D721Med (cell line): Measurements from ENCODE around the gene RAB11A.
A peak's percentile ranks its signal among the peaks of the same experiment; 100 is the strongest.

Source experiments
- DNase-seq: peaks from one replicate; pipeline ENCODE4 v3.0.0; 2011; ENCODE audit warnings: low spot score; ENCODE audit not compliant: insufficient read length
- FAIRE-seq: peaks from 2 replicates; lab custom pipeline; 2011; peaks lifted over from hg19 to GRCh38; lab: Jason Lieb, UNC
- TF ChIP-seq, protein P1 (sequence below): IDR thresholded peaks from 2 replicates; pipeline ENCODE4 v1.5.1; 2012; ENCODE audit warnings: mild to moderate bottlenecking, control low read depth; ENCODE audit not compliant: insufficient read depth; ENCODE audit errors: missing control alignments

The RAB11A gene

DNA sequence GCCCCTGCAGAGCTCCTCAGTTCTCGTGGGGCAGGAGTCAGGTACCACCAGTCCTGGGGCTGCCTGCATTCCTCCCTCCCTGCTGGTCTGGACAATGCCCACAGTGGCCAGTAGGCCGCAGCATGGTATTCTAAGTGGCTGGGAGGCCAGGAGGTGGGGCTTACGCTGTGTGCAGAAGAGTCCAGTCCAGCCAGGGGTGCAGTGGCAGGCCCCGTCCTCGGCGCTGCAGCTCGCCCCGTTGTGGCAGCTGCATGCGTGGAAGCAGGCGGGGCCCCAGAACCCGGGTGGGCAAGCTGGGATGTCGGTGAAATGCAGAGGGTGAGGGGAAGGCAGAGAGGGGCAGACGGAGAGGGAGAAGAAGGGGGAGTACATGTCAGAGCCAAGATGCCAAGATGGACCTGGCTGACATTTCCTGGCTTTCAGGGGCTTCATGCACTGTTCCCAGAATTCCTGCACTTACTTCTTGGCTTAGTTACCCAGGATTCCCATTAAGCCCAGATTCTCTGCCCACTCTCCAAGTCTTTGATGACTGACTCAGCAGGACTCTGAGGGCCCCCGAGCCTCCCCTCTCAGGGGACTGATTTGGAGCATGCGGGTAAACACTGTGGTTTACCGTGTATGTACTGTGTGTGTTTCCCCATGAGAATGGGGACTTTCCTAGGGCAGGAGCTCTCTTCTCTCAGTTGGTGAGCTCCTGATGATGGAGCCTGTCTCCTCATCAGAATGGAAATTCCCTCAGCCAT lies 47.5 kb downstream of the RAB11A start:
- DNase-seq: peak; percentile 68
- TF ChIP-seq, protein P1, sequence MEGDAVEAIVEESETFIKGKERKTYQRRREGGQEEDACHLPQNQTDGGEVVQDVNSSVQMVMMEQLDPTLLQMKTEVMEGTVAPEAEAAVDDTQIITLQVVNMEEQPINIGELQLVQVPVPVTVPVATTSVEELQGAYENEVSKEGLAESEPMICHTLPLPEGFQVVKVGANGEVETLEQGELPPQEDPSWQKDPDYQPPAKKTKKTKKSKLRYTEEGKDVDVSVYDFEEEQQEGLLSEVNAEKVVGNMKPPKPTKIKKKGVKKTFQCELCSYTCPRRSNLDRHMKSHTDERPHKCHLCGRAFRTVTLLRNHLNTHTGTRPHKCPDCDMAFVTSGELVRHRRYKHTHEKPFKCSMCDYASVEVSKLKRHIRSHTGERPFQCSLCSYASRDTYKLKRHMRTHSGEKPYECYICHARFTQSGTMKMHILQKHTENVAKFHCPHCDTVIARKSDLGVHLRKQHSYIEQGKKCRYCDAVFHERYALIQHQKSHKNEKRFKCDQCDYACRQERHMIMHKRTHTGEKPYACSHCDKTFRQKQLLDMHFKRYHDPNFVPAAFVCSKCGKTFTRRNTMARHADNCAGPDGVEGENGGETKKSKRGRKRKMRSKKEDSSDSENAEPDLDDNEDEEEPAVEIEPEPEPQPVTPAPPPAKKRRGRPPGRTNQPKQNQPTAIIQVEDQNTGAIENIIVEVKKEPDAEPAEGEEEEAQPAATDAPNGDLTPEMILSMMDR: peak; percentile 60
- no peak for FAIRE-seq

DNA sequence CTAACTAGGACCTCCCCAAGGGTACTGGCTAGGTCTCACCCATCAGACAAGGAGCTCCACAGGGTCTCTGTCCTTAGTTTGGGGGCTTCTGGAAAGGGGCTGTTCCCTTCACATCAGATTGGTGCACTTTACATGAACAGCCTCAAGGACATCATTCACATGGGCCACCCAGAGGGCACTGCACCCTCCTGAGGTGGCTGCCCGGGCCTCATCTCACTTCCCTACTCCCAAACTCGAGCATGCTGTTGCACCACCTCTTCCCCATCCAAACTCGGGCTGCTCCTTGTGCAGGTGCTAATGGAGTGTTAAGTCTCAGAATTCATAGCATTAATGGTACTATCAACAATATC lies 48.1 kb downstream of the RAB11A start:
- DNase-seq (no peak), FAIRE-seq (no peak)
- TF ChIP-seq, protein P1: no peak

DNA sequence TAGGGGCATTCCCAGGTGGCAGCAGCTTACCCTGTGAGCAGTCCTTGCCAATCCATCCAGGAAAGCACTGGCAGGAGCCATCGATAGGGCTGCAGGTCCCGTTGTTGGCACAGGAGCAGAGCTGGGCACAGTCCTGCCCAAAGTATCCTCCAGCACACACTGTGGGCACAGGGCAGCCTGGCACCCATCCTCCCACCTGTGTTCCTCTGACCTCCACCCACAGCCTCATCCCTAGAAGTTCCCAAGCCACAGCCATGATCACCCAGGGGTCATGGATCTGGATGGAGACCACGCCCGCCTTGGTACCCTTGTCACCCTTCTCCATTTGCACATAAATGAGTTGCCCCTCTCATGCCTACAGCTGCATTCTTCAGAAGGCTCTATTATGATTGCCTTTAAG lies 48.6 kb downstream of the RAB11A start:
- TF ChIP-seq, protein P1: no peak
- no peak for FAIRE-seq
- DNase-seq: no peak

DNA sequence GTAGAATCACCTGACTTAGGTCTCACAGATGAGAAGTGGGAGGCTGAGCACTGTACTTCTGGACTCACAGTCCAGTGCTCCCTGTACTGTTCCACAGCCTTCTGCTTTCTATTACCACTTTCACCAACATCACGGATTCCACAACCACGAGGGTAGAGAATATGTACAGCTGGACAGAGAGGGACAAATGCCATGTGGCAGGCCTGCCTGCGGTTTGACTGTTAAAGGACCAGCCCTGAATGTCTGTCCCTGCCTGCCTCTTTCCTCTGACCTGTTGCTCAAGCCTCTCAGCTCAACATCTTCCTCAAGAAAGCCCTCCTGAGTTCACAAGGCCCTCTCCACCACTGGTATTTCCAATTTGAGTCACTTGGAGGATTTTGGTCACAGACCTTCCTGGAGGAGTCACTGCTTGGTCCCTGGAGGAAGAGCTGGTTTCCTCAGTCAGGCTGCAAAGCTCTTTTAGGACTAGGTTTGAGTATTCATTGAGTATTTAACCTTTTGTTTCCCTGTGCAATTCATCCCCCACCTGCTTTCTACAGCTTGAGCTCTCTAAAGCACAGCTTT lies 49.1 kb downstream of the RAB11A start:
- DNase-seq: no peak
- no peak for FAIRE-seq
- TF ChIP-seq, protein P1: no peak

DNA sequence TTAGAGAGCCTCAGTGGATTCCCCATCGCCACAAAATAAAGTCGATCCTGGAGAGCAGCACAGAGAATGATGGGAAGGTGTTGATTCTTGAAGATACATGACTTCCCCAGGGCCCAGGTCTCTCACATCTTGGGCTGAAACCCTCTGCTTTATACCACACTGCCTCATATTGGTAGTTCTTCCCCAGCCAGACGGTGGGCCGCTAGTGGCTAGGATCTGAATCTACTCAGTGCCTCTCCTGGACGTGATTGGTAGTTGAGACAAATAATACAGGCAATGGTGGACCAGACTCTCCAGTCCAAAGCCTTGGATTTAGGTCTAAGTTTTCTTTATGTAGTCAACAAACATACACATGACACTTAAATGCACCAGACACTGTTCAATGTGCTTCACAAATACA lies 49.7 kb downstream of the RAB11A start:
- TF ChIP-seq, protein P1: no peak
- no peak for DNase-seq
- no peak for FAIRE-seq

DNA sequence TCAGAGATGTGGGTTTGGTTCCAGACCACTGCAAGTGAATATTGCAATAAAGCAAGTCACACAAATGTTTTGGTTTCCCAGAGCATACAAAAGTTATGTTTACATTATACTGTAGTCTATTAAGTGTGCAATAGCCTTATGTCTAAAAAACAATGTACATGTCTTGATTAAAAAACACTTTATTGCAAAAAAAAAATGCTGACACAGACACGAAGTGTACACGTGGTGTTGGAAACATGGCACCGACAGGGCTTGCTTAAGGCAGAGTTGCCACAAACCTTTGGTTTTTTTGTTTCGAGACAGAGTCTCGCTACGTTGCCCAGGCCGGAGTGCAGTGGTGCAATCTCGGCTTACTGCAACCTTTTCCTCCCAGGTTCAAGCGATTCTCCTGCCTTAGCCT lies 50.1 kb downstream of the RAB11A start:
- TF ChIP-seq, protein P1: no peak
- DNase-seq: no peak
- no peak for FAIRE-seq

DNA sequence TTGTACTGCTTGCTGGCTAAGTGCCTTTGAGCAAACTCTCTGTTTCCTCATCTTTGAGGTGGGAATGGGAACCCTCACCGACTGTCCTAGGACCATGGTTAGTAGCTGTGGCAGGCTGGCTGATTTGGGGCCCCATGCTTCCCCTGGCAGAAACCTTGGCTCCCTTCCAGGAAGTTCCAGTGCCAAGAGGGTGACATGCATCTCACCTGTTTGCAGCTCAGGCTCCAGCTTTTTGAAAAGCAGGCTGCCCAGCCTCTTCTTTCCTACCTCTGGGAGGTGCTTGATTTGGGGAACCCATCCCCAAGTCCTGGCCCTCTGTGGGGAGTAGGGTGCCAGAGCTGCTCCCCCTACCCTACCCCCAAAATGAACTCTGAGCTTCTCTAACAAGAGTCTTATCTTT lies 50.8 kb downstream of the RAB11A start:
- FAIRE-seq: no peak
- DNase-seq: no peak
- TF ChIP-seq, protein P1: no peak
